H9 (cell line): ENCODE measurements around the gene IL6ST. TPM values are rescaled to one million over a fixed set of nuclear protein-coding genes. Genes with fewer than 3 reads are reported as not detected.

Source experiments
- DNase-seq: peaks from one replicate; pipeline ENCODE4 v3.0.0-alpha.2; 2017
- H2AFZ ChIP-seq: one replicate; pipeline ENCODE4 v1.6.1; 2013; ENCODE audit warnings: mild to moderate bottlenecking, low read length, control low read depth, moderate library complexity
- H2AK5ac ChIP-seq: 2 replicates; pipeline ENCODE4 v1.6.1; 2013; ENCODE audit warnings: low read length, control low read depth, mixed read lengths; ENCODE audit not compliant: insufficient read length
- H2BK120ac ChIP-seq: one replicate; pipeline ENCODE4 v1.6.1; 2013; ENCODE audit warnings: low read depth, mild to moderate bottlenecking, low read length, control low read depth, inconsistent platforms; ENCODE audit not compliant: poor library complexity, severe bottlenecking
- H2BK12ac ChIP-seq: 2 replicates; pipeline ENCODE4 v1.6.1; 2013; ENCODE audit warnings: low read length, control low read depth, mixed read lengths, low read depth; ENCODE audit not compliant: insufficient read length
- H2BK15ac ChIP-seq: 2 replicates; pipeline ENCODE4 v1.6.1; 2013; ENCODE audit warnings: low read depth, low read length, control low read depth
- H2BK20ac ChIP-seq: one replicate; pipeline ENCODE4 v1.6.1; 2013; ENCODE audit warnings: low read depth, mild to moderate bottlenecking, low read length, control low read depth, inconsistent platforms; ENCODE audit not compliant: poor library complexity, severe bottlenecking
- H2BK5ac ChIP-seq: 2 replicates; pipeline ENCODE4 v1.6.1; 2013; ENCODE audit warnings: low read length, control low read depth, mixed read lengths; ENCODE audit not compliant: insufficient read length
- H3K14ac ChIP-seq: 2 replicates; pipeline ENCODE4 v1.6.1; 2013; ENCODE audit warnings: low read length, control low read depth; ENCODE audit not compliant: insufficient read depth
- H3K18ac ChIP-seq: 2 replicates; pipeline ENCODE4 v1.6.1; 2013; ENCODE audit warnings: low read depth, mild to moderate bottlenecking, mixed read lengths, low read length, control low read depth; ENCODE audit not compliant: insufficient read length
- H3K23ac ChIP-seq: 2 replicates; pipeline ENCODE4 v1.6.1; 2013; ENCODE audit warnings: low read length, control low read depth, mixed read lengths, low read depth; ENCODE audit not compliant: insufficient read length
- H3K23me2 ChIP-seq: 2 replicates; pipeline ENCODE4 v1.6.1; 2013; ENCODE audit warnings: low read depth, mild to moderate bottlenecking, mixed read lengths, low read length, control low read depth; ENCODE audit not compliant: insufficient read length, poor library complexity, severe bottlenecking
- H3K27ac ChIP-seq: 2 replicates; pipeline ENCODE4 v1.5.1; 2013; ENCODE audit warnings: low read length, control low read depth, mixed read lengths, low read depth; ENCODE audit not compliant: insufficient read length
- H3K27me3 ChIP-seq: 2 replicates; pipeline ENCODE4 v1.6.1; 2013; ENCODE audit warnings: low read length, control low read depth, inconsistent platforms; ENCODE audit not compliant: insufficient read depth
- H3K4ac ChIP-seq: 2 replicates; pipeline ENCODE4 v1.6.1; 2013; ENCODE audit warnings: low read depth, mild to moderate bottlenecking, control low read depth, inconsistent platforms, low read length, moderate library complexity
- H3K4me1 ChIP-seq: 2 replicates; pipeline ENCODE4 v1.6.1; 2013; ENCODE audit warnings: low read length, control low read depth, inconsistent platforms; ENCODE audit not compliant: insufficient read depth
- H3K4me2 ChIP-seq: 2 replicates; pipeline ENCODE4 v1.6.1; 2013; ENCODE audit warnings: low read length, control low read depth, mixed read lengths; ENCODE audit not compliant: insufficient read length, insufficient read depth
- H3K56ac ChIP-seq: 2 replicates; pipeline ENCODE4 v1.6.1; 2013; ENCODE audit warnings: low read depth, mild to moderate bottlenecking, mixed read lengths, low read length, control low read depth; ENCODE audit not compliant: insufficient read length
- H3K79me1 ChIP-seq: 2 replicates; pipeline ENCODE4 v1.6.1; 2013; ENCODE audit warnings: low read depth, mild to moderate bottlenecking, moderate library complexity, low read length, control low read depth, inconsistent platforms; ENCODE audit not compliant: insufficient read depth, poor library complexity, severe bottlenecking
- H3K79me2 ChIP-seq: 2 replicates; pipeline ENCODE4 v1.6.1; 2013; ENCODE audit warnings: low read length, control low read depth, inconsistent platforms; ENCODE audit not compliant: insufficient read depth
- H3K9ac ChIP-seq: 2 replicates; pipeline ENCODE4 v1.6.1; 2013; ENCODE audit warnings: low read length, control low read depth, mixed read lengths; ENCODE audit not compliant: insufficient read length; ENCODE audit errors: extremely low read depth
- H3K9me3 ChIP-seq: one replicate; pipeline ENCODE4 v1.6.1; 2013; ENCODE audit warnings: low read depth, low read length, inconsistent platforms; ENCODE audit not compliant: control insufficient read depth
- H3T11ph ChIP-seq: one replicate; pipeline ENCODE4 v1.6.1; 2013; ENCODE audit warnings: mild to moderate bottlenecking, low read length, control low read depth, inconsistent platforms
- H4K20me1 ChIP-seq: one replicate; pipeline ENCODE4 v1.6.1; 2013; ENCODE audit not compliant: control insufficient read depth, insufficient read length, insufficient read depth
- H4K5ac ChIP-seq: 2 replicates; pipeline ENCODE4 v1.6.1; 2013; ENCODE audit warnings: low read depth, mild to moderate bottlenecking, mixed read lengths, low read length, control low read depth; ENCODE audit not compliant: insufficient read length
- H4K8ac ChIP-seq: replicated peaks from 2 replicates; pipeline ENCODE4 v1.6.1; 2013; ENCODE audit warnings: low read length, control low read depth, mixed read lengths, low read depth; ENCODE audit not compliant: insufficient read length
- H4K91ac ChIP-seq: 2 replicates; pipeline ENCODE4 v1.6.1; 2013; ENCODE audit warnings: low read depth, mild to moderate bottlenecking, moderate library complexity, mixed read lengths, low read length, control low read depth; ENCODE audit not compliant: insufficient read length
- H3K27ac Mint-ChIP-seq, 3 experiments: 2 replicates in 2 of 3; 3 replicates in 1 of 3; pipeline ENCODE4 v1.8.0; 2020 to 2021; ENCODE audit warnings: mixed read lengths in 3 of 3, mild to moderate bottlenecking in 1 of 3, moderate library complexity in 1 of 3
- H3K27me3 Mint-ChIP-seq: 2 replicates; pipeline ENCODE4 v1.8.0; 2021; ENCODE audit warnings: low read depth, mild to moderate bottlenecking, moderate library complexity, mixed read lengths
- H3K36me3 Mint-ChIP-seq, 3 experiments: 2 replicates in 2 of 3; 3 replicates in 1 of 3; pipeline ENCODE4 v1.8.0; 2020 to 2021; ENCODE audit warnings: low read depth in 3 of 3, mixed read lengths in 3 of 3; ENCODE audit not compliant: insufficient read depth in 1 of 3
- H3K4me1 Mint-ChIP-seq, 2 experiments: 2 replicates each; pipeline ENCODE4 v1.8.0; 2020; ENCODE audit warnings: mixed read lengths in 2 of 2
- H3K4me3 Mint-ChIP-seq, 2 experiments: 2 replicates in 1 of 2; 3 replicates in 1 of 2; pipeline ENCODE4 v1.8.0; 2020 to 2021; ENCODE audit warnings: mild to moderate bottlenecking in 2 of 2, mixed read lengths in 2 of 2, moderate library complexity in 1 of 2
- H3K9me3 Mint-ChIP-seq, 2 experiments: 2 replicates in 1 of 2; 3 replicates in 1 of 2; pipeline ENCODE4 v1.8.0; 2020; ENCODE audit warnings: mild to moderate bottlenecking in 2 of 2, mixed read lengths in 2 of 2, moderate library complexity in 1 of 2
- CTCF ChIP-seq: fragments of 200-600 bp; sonication (generic); conservative IDR thresholded peaks from 3 replicates; pipeline ENCODE4 v1.8.0; 2021; ENCODE audit warnings: antibody characterized with exemption, mild to moderate bottlenecking
- WGBS: extraction: QIAGEN DNeasy Blood & Tissue Kit; methylation state at CpG from one replicate; pipeline ENCODE4 v1.1.7; 2013; ENCODE audit warnings: missing lambda C conversion rate, low lambda C conversion rate, mixed read lengths; ENCODE audit not compliant: insufficient read length; ENCODE audit errors: extremely low coverage; 5-methylcytosine and 5-hydroxymethylcytosine counted together
- total RNA-seq: library from RNA; stranded (reverse); gene quantifications from 2 replicates; pipeline ENCODE4 v1.2.1, GENCODE V29; 2021

Gene IL6ST
- total RNA-seq, 1 experiment from 2014 or later: 11.1 TPM

DNA sequence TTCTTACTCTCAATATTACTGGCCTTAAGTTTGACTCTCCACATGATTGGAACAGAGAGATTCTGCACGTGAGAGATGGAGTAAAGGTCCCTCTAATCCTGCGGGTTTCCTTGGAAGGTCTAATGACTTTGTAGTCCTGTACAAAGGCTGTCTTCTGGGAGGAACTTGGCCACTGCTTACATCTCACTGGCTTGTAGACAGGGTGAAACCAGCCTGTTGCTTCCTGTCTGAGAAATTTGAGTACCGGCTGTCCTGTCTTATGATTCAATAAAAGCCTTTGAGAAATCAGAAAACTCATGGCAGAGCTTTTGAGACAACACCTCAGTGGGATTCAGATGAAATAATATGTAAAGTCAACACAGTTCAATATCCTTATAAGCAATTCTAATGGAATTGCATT is 100.6 kb downstream of the IL6ST start:
- no peak overlapping the region for H2BK12ac ChIP-seq
- H3K4me2 ChIP-seq: no peak overlapping the region
- H3K36me3 Mint-ChIP-seq: peaks cover 0 to 4% (median 0%) of the 10 kb centered on the region in 3 experiments; a peak in 3 of 7 replicates
- no peak overlapping the region for H3K56ac ChIP-seq
- peaks cover 2% of the 10 kb centered on the region for H3K27me3 Mint-ChIP-seq
- H3K4me1 Mint-ChIP-seq: no peaks in the 10 kb centered on the region; a peak in 1 of 4 replicates
- no peak overlapping the region for H2AFZ ChIP-seq
- H3K9me3 Mint-ChIP-seq: peaks cover 0 to 2% of the 10 kb centered on the region in 2 experiments; a peak in 2 of 5 replicates
- H3K27me3 ChIP-seq: no peaks in the 10 kb centered on the region
- no peak overlapping the region for H3K18ac ChIP-seq
- no peak overlapping the region for H2BK15ac ChIP-seq
- no peak overlapping the region for H3K9ac ChIP-seq
- H3K14ac ChIP-seq: no peak overlapping the region
- no peak overlapping the region for H3K27ac Mint-ChIP-seq
- H3K4me3 Mint-ChIP-seq: no peak overlapping the region
- WGBS: no CpG with 5 or more reads among the region's 3 CpGs
- H4K20me1 ChIP-seq: no peaks in the 10 kb centered on the region
- TF ChIP-seq CTCF: no peak
- H2AK5ac ChIP-seq: no peak overlapping the region
- no peaks in the 10 kb centered on the region for H3K23me2 ChIP-seq
- no peaks in the 10 kb centered on the region for H3K4me1 ChIP-seq
- no peak overlapping the region for H2BK5ac ChIP-seq
- no peak overlapping the region for H4K91ac ChIP-seq
- no peak overlapping the region for H4K8ac ChIP-seq
- no peak overlapping the region for H3K23ac ChIP-seq
- H3K79me1 ChIP-seq: no peaks in the 10 kb centered on the region
- no peak overlapping the region for H2BK20ac ChIP-seq
- no peaks in the 10 kb centered on the region for H3K9me3 ChIP-seq
- no peak overlapping the region for H4K5ac ChIP-seq
- H3K27ac ChIP-seq: no peak overlapping the region
- H3K4ac ChIP-seq: no peak overlapping the region
- H3K79me2 ChIP-seq: no peaks in the 10 kb centered on the region
- no peak for DNase-seq
- no peak overlapping the region for H2BK120ac ChIP-seq
- no peak overlapping the region for H3T11ph ChIP-seq
